GM03348 (cell line): Measurements from ENCODE around the gene TATDN2.

ENCODE experiments used
- DNase-seq: peaks from one replicate; pipeline ENCODE4 v3.0.0; 2012; ENCODE audit warnings: low spot score

Gene TATDN2, protein sequence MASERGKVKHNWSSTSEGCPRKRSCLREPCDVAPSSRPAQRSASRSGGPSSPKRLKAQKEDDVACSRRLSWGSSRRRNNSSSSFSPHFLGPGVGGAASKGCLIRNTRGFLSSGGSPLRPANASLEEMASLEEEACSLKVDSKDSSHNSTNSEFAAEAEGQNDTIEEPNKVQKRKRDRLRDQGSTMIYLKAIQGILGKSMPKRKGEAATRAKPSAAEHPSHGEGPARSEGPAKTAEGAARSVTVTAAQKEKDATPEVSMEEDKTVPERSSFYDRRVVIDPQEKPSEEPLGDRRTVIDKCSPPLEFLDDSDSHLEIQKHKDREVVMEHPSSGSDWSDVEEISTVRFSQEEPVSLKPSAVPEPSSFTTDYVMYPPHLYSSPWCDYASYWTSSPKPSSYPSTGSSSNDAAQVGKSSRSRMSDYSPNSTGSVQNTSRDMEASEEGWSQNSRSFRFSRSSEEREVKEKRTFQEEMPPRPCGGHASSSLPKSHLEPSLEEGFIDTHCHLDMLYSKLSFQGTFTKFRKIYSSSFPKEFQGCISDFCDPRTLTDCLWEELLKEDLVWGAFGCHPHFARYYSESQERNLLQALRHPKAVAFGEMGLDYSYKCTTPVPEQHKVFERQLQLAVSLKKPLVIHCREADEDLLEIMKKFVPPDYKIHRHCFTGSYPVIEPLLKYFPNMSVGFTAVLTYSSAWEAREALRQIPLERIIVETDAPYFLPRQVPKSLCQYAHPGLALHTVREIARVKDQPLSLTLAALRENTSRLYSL

DNA sequence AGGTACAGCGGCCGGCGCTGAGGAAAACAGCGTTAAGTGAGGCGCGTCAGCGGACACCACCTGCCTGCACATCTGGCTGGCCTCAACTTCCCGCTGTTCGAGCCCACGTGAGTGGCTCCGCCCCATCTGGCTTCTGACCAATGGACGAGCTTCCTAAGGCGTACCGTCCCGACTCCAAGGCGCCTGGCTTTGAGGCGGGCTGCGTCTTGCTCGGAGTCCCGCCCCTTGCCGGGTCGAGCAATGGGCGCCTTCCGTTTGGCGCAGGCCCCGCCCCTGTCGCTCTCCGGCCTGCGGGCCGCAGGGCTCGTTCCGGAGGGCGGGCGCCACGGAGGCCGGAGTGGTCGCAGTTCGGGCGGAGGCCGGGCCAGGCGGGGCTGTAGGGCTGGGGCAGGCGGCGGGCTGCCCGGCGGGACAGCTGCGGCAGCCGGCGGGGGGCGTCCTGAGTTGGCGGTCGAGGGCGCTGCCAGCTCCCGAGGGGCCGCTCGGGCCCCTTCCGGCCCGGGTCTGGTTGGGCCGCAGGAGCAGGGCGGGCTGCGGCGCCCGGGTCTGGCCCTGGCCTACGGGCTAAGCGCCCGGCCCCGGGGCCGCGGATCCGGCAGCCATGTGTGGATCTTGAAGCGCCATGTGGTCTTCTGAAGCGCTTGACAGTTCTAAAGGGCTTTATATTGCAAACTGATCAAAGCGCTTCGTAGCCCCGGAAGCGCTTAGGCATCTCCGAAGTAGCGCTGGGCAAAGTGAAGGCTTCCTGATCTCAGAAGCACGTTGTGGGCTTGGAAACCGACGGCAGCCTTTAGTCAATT lies at the start of gene TATDN2:
Gene TATDN2, plus strand, starts transcription at position 276 of the 800 bp plus-strand sequence. CDS start 742 bp downstream, outside the sequence.
- peak; percentile 99 for DNase-seq

DNA sequence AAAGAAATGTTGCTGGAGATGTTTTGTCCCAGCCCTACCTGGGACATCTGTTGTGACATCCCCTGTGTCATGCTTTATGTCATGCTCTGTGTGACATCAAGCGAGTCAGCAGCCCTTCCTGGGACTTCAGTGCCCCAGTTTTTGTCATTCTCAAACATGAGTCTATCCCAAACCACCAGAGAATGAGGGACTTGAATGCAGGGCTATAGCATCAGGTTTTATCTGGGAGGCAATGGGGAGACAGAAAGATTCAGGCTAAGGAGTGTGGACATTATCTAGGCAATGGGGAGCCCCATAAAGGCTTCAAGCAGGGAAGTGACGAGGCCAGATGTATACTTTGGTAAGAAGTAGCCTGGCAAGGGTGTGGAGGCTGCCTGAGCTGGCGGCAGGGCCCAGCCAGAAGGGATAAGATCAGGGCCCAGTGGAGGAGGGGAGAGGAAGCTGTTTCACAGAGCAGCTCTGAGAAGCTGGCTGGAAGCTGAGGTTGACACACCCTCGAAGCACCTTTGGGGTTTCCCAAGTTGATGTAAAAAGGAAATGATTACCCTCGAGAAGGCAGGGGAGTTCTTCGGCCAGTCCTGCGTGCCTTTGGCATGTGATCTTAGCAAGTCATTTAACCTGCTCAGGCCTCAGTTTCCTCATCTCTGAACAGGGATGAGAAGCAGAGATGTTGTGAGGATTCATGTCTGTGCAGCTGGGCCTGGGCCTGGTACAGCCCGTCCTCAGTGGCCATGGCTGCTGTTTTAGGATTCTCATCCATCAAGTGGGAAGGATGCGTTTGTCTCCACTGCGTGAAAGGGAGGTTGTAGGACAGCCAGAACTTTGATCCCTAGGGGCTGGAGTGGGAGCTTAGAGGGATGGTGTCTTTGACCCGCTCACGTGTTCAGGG lies 49.3 kb upstream of the TATDN2 start:
- peak; percentile 55 for DNase-seq

DNA sequence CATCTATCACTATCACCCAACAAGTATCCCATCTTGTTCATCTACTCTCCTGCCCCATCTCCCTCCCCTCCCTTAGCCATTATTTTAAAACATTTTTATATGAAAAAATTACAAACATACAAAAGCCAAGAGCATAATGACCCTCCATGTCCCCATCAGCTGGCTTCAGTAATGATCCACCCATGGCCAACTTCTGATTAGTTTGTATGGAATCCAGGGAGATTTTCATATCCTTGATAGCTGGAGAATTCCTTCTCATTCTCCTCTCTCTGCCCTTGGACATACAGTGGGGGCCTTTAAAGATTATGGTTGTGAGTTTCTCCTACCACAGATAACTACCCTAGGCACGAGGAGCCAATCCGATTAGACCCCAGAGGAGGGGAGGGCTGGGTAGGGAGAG lies 43.3 kb upstream of the TATDN2 start:
- peak; percentile 27 for DNase-seq

DNA sequence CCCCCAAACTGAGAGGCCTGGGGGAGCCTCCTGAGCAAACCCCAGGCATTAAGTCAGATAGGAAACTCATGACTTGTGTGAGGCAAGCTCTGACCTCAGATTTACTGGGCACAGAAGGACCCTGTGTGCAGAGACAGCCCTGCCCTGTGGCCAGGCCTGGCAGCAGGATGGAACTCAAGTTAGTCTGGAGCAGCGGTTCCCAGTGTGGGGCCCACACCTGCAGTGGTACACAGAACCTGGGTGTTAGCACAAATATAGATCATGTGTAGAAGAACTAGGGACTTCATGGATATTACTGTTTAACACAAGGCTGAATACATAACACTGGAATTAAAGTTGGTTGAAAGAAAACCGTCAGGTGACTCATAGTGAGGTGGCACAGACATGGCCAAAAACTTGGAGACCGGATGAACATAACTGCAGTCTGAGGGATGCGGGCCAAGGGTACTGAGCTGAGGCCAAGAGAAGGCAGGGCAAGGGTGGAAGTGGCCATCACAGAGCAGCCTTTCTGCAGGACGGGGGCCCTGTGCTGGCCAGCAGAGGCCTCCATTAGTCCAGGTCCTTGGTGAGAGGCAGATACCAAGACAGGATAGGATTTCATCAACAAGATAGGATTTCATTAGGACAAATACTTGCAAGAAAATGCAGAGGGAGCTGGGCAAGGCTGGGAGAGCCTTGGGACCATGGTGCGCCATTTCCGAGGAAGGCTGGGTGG lies 42.7 kb upstream of the TATDN2 start:
- peak; percentile 89 for DNase-seq

DNA sequence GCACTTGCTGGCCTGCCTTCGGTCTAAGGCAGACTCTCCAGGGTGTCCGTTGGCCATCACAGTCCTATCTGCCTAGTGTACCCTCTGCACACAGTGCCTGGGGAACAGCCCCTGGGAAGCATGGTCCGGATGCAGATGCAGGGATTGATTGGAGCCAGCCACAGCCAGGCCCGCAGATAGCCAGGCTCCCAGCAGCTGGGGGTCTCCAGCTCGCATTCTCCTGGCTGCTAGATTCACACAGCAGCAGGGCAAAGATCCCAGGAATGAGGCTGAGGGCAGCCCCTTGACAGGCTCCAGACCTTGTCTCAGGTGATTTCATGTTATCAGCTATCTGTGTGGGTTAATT lies 42.1 kb upstream of the TATDN2 start:
- DNase-seq, result no peak

DNA sequence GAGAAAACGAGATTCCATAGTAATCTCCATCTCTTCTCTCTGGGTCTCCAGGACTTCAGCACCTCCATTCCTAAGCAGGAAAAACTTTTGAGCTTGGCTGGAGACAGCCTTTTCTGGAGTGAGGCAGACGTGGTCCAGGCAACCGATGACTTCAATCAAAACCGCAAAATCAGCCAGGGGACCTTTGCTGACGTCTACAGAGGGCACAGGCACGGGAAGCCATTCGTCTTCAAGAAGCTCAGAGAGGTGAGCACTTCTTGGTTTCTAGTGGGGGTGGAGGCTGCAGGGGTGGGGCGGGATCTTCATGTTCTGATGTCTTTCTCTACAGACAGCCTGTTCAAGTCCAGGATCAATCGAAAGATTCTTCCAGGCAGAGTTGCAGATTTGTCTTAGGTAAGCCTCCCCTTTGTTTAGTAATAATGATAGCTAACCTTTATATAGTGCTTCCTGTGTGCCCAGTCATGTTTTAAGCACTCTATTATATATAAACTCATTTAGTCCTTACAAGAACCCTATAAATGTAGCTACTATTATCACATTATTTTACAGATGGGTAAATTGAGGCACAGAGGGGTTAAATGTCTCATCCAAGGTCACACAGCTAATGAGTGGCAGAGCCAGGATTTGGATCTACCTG lies 35.0 kb upstream of the TATDN2 start:
- DNase-seq, result no peak

DNA sequence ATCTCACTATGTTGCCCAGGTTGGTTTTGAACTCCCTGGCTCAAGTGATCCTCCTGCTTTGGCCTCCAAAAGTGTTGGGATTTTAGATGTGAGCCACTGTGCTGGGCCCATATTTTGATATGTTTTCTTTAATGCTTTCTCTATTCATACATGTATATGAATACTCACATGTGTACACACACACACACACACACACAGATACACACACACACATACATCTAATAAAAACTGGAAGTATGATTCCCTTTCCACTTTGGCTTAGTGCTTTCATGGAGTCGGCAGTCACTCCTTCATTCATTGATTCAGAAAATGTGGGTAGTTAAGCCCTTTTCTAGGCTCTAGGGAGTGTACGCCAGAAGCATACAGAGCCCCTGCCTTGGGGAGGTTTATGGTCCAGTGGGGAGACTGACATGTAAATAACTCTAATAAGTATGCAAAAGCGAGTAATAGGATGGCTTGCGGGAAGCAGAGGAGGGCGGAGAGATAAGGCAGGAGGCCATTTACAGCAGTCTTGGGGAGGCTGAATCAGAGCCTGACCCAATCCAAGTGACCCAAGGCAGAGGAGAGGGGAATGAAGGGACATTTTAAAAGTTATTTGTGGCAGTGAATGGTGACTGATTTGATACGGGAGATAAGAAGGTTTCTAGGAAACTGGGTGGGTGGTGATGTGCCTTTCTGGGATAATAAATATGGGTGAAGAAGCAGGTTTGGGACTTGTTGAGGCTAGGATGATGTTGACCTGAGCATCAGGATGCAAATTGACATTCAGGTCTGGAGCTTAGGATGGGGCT lies 32.5 kb upstream of the TATDN2 start:
- DNase-seq, result no peak

DNA sequence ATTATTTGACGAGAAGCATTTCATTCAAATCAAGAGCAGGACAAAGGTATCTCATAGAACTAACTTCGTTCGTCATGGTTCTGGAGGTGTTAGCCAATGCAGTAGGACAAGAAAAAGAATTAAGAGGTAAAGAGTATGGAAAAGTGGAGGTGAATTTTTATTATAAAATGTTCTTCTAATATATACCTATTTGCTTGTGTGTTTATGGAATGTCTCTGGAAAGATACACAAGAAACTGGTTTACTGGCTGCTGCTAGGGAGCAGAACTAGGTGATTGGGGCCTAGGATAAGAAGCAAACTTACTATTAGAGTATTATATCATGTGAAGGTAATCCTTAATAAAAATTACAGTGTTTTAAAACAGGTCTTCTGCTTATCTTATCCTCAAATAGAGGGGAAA lies 30.9 kb upstream of the TATDN2 start:
- no peak for DNase-seq

DNA sequence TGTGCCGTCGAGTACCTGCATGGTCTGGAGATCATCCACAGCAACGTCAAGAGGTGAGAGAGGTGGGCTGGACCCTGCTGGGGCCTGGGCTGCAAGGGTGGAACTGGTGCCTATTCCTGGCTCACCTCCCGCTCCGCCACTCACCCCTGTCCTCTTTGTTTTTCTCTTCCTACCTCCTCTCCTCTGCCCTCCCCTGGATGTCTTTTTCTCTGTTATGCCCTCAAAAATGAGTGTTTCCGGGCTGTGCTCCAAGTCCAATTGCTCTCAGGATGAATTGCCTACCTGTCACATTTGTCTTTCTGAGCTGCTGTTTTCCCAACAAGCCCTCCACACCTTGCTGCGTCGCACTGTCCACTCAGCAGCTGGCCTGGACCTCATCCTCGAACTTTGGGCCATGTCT lies 28.5 kb upstream of the TATDN2 start:
- no peak for DNase-seq

DNA sequence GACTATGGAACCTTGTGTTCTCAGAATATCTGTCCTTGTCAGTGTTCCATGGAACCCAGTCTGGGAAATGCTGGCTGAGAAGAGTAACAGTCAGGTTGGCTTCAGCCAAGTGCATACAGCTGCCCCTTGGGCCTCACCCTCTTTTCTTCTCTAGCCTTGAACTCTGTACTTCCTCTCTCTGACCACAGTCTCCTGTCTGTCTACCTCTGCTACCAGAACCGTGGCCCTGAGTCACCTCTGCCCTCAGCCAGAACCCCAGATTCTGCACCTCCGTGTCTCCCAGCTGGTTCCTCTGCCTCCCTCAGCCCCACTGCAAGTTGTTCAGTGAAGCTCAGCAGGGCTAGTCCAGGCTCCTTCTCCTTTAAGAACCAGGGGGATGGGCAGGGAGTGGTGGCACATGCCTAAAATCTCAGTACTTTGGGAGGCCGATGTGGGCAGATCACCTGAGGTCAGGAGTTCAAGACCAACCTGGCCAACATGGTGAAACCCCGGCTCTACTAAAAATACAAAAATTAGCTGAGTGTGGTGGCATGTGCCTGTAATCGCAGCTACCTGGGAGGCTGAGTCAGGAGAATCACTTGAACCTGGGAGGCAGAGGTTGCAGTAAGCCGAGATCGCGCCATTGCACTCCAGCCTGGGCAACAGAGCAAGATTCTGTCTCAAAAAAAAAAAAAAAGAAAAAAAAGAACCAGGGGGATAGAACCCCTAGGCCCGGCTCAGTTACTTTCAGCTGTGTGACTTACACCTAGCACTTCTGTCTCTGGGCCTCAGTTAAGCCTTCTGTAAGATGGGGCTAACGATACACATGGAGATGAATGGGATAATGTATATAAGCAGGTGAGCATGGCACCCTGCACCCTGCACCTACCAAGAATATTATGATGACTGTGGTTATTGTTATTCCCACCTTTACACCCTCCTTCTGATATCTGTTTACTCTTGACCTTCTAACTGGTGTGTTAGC lies 24.3 kb upstream of the TATDN2 start:
- DNase-seq, result no peak

DNA sequence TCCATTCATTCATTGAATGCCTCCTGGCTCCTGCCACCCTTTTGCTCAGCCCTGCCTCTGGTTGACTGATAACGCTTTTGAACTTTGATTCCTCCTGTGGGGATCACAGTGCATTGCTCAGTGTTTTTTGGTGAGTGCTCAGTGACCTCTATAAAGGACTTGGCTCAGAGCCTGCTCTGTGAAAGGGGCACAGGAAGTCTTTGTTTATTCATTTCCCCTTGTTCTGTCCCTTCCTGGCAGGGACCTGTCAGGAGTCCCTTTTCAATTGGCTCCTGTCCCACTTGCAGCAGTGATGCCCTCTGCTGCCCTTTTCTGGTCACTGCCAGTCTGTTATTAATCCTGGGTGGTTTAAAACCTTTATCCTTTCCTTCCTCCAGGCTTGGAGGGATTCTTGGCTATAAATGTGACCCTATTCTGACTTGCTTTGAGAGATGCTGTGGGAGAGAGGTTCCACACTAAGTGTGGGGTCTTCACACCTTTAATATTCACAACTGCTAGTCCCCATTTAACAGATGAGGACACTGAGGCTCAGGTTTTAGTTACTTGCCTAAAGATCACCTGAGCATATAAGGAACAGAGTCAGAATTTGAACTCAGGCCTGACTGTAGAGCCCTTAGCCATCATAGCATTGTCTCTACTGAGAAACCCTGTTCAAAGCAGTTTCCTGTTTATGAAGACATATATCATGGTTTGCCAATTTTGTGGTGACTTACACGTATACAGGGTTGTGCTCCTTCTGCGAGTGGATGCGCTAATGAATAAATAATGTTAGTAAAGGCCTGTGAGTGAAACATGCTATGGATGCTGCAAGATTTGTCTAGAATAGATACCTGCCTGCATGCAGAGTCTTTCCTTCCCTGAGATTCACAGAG lies 23.2 kb upstream of the TATDN2 start:
- DNase-seq, result peak; percentile 86

DNA sequence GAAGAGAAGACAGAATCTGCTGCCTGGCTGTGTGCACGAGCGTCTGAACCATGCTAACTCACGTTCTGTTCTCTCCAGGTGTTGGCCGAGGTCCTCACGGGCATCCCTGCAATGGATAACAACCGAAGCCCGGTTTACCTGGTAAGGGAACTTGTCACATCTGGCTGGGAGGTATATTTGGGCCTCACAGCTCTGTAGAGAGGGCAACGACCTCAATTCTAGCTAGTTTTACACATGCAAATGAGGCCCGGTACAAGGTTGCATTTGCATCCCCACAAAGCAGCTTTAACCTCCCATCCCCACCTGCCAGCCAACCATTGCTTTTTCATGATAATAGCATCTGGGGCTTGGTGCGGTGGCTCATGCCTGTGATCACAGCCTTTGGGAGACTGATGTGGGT lies 22.0 kb upstream of the TATDN2 start:
- DNase-seq, result no peak

DNA sequence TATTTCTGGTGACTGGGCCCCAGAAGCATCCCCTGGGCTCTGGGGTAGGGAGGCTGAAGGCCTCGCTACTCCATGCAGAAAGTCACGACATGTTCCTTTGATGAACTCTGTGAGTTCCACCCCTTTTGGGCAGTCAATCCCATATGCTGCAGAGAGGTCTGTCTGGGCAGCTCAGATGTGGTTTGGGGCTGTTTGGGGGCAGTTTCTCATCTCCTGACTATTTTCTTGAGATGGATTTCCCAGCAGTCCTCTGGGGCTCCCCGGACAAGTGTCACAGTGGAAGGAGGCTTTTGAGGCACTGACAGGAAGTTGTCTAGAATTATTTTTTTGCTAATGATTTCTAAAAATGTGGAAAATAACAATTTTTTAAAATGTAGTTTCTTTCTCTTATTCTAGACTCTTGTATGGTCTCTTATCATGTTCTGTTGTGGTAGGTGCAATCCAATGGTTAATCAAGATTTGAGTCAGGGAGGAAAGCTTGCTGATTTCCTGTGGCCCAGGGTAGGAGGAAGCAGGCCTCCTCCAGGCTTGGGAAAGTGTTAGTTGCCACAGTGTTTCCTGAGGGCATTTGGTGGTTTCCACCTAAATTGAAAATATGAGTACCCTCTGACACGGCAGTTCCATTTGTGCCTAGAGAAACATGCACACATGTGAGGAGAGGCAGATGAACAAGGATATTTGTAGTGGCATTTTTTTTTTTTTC lies 19.9 kb upstream of the TATDN2 start:
- no peak for DNase-seq

DNA sequence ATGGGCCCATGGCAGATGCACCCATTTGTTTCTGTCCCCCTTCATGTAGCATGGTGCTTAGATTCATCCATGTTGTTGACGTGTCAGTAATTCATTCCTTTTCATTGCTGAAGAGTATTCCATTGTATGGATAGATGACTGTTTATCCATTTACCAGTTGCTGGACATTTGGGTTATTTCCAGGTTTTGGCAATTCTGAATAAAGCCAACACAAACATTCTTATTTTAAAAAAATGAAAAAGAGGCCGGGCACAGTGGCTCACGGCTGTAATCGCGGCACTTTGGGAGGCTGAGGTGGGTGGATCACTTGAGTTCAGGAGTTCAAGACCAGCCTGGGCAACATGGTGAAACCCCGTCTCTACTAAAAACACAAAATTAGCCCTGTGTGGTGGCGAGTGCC lies 18.7 kb upstream of the TATDN2 start:
- no peak for DNase-seq

DNA sequence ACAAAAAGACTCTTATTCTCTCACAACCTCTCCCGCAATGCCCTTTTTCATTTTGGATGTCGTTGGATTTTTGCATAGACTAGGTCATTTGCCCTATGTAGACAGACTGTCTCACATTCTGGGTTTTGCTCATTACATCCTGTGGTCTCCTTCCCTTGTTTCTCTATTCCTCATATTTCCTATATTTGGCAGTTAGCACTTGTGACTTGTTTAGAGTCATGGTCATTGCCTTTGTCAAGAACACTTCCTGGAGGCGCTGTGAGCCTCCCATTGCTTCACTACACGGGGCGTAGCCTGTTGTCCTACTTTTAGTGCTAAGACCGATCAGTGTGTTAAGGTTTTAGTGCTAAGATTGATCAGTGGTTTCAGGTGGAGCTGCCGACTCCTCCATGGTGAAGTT lies 16.1 kb upstream of the TATDN2 start:
- no peak for DNase-seq

DNA sequence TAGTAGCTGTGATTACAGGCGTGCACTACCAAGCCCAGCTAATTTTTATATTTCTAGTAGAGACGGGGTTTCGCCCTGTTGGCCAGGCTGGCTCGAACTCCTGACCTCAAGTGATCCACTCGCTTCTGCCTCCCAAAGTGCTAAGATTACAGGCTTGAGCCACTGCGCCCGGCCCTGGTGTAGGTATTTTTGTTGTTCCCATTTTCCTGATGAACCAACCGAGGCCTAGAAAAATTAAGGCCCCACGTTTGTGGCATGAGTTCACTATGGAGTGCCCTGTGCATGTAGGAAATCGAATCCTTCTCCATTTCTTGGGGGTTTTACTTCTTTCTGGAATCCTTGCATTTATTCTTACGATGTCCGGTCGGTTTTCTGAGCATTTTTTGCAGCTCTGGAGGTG lies 14.3 kb upstream of the TATDN2 start:
- no peak for DNase-seq
